ENCODE measurements around the gene HOXC6. TPM values are rescaled to one million over a fixed set of nuclear protein-coding genes. Genes with fewer than 3 reads are reported as not detected.

HOXC6 gene
- total and polyA plus RNA-seq, 2 of the 8 experiments (the other 6 are each of a cell fraction or from before 2014, with no cell fraction given) = not detected

GRCh38 chr12:54005853-54006558, 22.2 kb upstream of the HOXC6 start (continued):
- TF ChIP-seq CHD7 (IDR thresholded peaks at IDR 0.05; ENCODE audit: insufficient replicate concordance, low read length) (no peak), SP2 (IDR thresholded peaks at IDR 0.05; ENCODE audit: low read length) (no peak), YY1 (IDR thresholded peaks at IDR 0.05; ENCODE audit: low read depth, low read length) (no peak), TEAD4 (IDR thresholded peaks at IDR 0.05; ENCODE audit: low read depth, low read length) (no peak), SAP30 (IDR thresholded peaks at IDR 0.05; ENCODE audit: insufficient read depth, insufficient replicate concordance, low read length) (no peak), RFX5 (IDR thresholded peaks at IDR 0.05; ENCODE audit: borderline replicate concordance, low read depth, low read length) (no peak), SP1 (IDR thresholded peaks at IDR 0.05; ENCODE audit: low read depth, low read length) (no peak), TAF7 (optimal IDR thresholded peaks at IDR 0.05; ENCODE audit: borderline replicate concordance, low read depth, low read length) (no peak), CEBPB (IDR thresholded peaks at IDR 0.05; ENCODE audit: low read depth, low read length) (no peak; the same call in 1 of the 2 replicates), TBP (IDR thresholded peaks at IDR 0.05; ENCODE audit: low read depth, low read length) (0 out of 2 replicates have a peak, but pooled peaks have one; percentile 10), POLR2AphosphoS5 (IDR thresholded peaks at IDR 0.05; ENCODE audit: low read depth, low read length) (no peak), KDM1A (IDR thresholded peaks at IDR 0.05; ENCODE audit: borderline replicate concordance, low read length) (no peak)

Measured in H1 (cell line).